Measurements from ENCODE around the gene KRTAP22-2. TPM values are rescaled to one million over a fixed set of nuclear protein-coding genes. Genes with fewer than 3 reads are reported as not detected.

KRTAP22-2 gene
- total RNA-seq, 1 experiment from 2014 or later, result not detected

DNA sequence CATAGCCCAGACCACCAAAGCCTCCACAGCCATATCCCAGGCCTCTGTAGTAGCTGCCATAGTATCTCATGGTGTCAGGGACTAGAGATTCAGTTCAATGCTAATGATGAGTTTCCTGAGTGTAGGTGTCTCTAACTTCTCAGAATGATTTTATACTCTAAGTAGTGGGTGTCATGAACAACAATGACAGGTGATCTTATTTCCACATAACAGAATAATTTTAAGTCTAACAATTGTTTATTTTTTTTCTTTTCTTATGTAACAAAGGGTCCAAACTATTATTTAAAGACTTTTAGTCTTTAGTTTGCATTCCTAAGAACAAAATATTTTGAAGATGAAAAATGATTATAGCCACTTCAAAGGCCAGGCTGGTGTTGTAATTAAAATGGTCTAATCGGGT, 48.4 kb downstream of the KRTAP22-2 start, which contains the start of gene KRTAP19-6:
TSS of gene KRTAP19-6 (minus strand) at position 101 of the 400 bp plus-strand sequence. CDS start at position 70, 31 bp downstream.
- intact Hi-C loops (cut with micrococcal nuclease; ENCODE audit: unreplicated experiment), result no loop called here
- DNase-seq, result no peak
- Mint-ChIP-seq H3K9me3 (ENCODE audit: low read depth, unreplicated experiment) (peaks cover 5% of the 10 kb centered on the region), H3K27ac (ENCODE audit: unreplicated experiment) (no peak within 1 kb of the TSS), H3K4me1 (ENCODE audit: low read depth, unreplicated experiment) (no peaks in the 10 kb centered on the region), H3K27me3 (ENCODE audit: unreplicated experiment) (no peaks in the 10 kb centered on the region), H3K4me3 (ENCODE audit: low read depth, unreplicated experiment) (no peak within 1 kb of the TSS), H3K36me3 (ENCODE audit: insufficient read depth, unreplicated experiment) (no peaks in the 10 kb centered on the region)
- no peak for TF ChIP-seq CTCF (IDR thresholded peaks at IDR 0.05; ENCODE audit: unreplicated experiment)
- no TSS peak for BruUV-seq (replicated peaks)
- CTCF ChIA-PET, result no interaction called here

Other genes starting within 250 kb of the KRTAP22-2 start
- not detected in 2 replicates for gene KRTAP23-1, start 241.8 kb downstream of the KRTAP22-2 start, total RNA-seq (2022)
- gene KRTAP13-2, start 218.1 kb downstream of the KRTAP22-2 start, total RNA-seq (2022), result not detected in 2 replicates
- gene KRTAP13-1, start 194.4 kb downstream of the KRTAP22-2 start, total RNA-seq (2022), result not detected in 2 replicates
- gene KRTAP13-3, start 164.5 kb downstream of the KRTAP22-2 start, total RNA-seq (2022), result not detected in 2 replicates
- gene KRTAP13-4, start 160.2 kb downstream of the KRTAP22-2 start, total RNA-seq (2022), result not detected in 2 replicates
- gene KRTAP15-1, start 150.1 kb downstream of the KRTAP22-2 start, total RNA-seq (2022), result not detected in 2 replicates
- gene KRTAP19-1, start 110.0 kb downstream of the KRTAP22-2 start, total RNA-seq (2022), result not detected in 2 replicates
- gene KRTAP19-2, start 103.0 kb downstream of the KRTAP22-2 start, total RNA-seq (2022), result not detected in 2 replicates
- gene KRTAP19-3, start 98.4 kb downstream of the KRTAP22-2 start, total RNA-seq (2022), result not detected in 2 replicates
- gene KRTAP19-4, start 93.2 kb downstream of the KRTAP22-2 start, total RNA-seq (2022), result not detected in 2 replicates
- not detected in 2 replicates for gene KRTAP19-5, start 88.3 kb downstream of the KRTAP22-2 start, total RNA-seq (2022)
- gene KRTAP19-6, start 48.5 kb downstream of the KRTAP22-2 start, total RNA-seq (2022), result not detected in 2 replicates
- not detected in 2 replicates for gene KRTAP19-7, start 29.1 kb downstream of the KRTAP22-2 start, total RNA-seq (2022)
- gene KRTAP6-3, start 2.0 kb upstream of the KRTAP22-2 start, total RNA-seq (2022), result not detected in 2 replicates
- gene KRTAP6-2, start 8.5 kb upstream of the KRTAP22-2 start, total RNA-seq (2022), result not detected in 2 replicates
- gene KRTAP22-1, start 10.7 kb upstream of the KRTAP22-2 start, total RNA-seq (2022), result not detected in 2 replicates
- gene KRTAP6-1, start 23.5 kb upstream of the KRTAP22-2 start, total RNA-seq (2022), result not detected in 2 replicates
- gene KRTAP20-1, start 26.0 kb upstream of the KRTAP22-2 start, total RNA-seq (2022), result not detected in 2 replicates
- gene KRTAP20-4, start 30.2 kb upstream of the KRTAP22-2 start, total RNA-seq (2022), result not detected in 2 replicates
- not detected in 2 replicates for gene KRTAP20-2, start 44.8 kb upstream of the KRTAP22-2 start, total RNA-seq (2022)
- gene KRTAP20-3, start 52.5 kb upstream of the KRTAP22-2 start, total RNA-seq (2022), result not detected in 2 replicates
- not detected in 2 replicates for gene KRTAP21-3, start 128.4 kb upstream of the KRTAP22-2 start, total RNA-seq (2022)
- gene KRTAP21-2, start 156.9 kb upstream of the KRTAP22-2 start, total RNA-seq (2022), result not detected in 2 replicates
- gene KRTAP21-1, start 165.0 kb upstream of the KRTAP22-2 start, total RNA-seq (2022), result not detected in 2 replicates
- not detected in 2 replicates for gene KRTAP8-1, start 222.9 kb upstream of the KRTAP22-2 start, total RNA-seq (2022)
- gene KRTAP7-1, start 239.4 kb upstream of the KRTAP22-2 start, total RNA-seq (2022), result not detected in 2 replicates

Data from Calu3 (cell line).